GM12875 (cell line): ENCODE data around the gene IGDCC3.

Source experiments
- H3K4me3 ChIP-seq: one replicate; pipeline ENCODE4 v1.5.1; 2011; ENCODE audit warnings: low read depth, low read length, control low read depth
- TF ChIP-seq, protein P1 (sequence below): IDR thresholded peaks from 2 replicates; pipeline ENCODE4 v1.5.1; 2011; ENCODE audit warnings: low read depth, mild to moderate bottlenecking, control low read depth, inconsistent platforms, low read length, moderate library complexity, borderline replicate concordance; ENCODE audit not compliant: insufficient read depth

IGDCC3 gene

DNA sequence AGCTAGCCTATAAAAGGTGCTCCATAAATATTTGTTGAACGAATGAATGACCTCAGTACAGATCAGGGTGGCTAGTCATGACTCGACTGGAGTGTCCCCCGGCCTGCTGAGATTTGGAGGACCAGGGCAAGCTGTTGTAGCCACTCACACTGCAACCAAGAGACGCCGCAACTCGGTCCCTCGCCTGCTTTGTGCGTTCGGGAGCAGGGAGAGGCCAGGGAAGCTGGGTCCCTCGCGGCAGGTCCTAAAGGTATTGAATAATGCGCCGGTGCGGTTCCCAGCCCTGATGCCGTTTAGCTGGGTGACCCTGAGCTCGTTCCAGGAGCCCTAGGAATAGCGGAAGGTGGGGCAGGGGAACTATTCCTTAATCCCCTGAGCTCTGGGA, 43.2 kb upstream of the IGDCC3 start:
- H3K4me3 ChIP-seq = no peak overlapping the region
- TF ChIP-seq, protein P1, sequence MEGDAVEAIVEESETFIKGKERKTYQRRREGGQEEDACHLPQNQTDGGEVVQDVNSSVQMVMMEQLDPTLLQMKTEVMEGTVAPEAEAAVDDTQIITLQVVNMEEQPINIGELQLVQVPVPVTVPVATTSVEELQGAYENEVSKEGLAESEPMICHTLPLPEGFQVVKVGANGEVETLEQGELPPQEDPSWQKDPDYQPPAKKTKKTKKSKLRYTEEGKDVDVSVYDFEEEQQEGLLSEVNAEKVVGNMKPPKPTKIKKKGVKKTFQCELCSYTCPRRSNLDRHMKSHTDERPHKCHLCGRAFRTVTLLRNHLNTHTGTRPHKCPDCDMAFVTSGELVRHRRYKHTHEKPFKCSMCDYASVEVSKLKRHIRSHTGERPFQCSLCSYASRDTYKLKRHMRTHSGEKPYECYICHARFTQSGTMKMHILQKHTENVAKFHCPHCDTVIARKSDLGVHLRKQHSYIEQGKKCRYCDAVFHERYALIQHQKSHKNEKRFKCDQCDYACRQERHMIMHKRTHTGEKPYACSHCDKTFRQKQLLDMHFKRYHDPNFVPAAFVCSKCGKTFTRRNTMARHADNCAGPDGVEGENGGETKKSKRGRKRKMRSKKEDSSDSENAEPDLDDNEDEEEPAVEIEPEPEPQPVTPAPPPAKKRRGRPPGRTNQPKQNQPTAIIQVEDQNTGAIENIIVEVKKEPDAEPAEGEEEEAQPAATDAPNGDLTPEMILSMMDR = no peak

DNA sequence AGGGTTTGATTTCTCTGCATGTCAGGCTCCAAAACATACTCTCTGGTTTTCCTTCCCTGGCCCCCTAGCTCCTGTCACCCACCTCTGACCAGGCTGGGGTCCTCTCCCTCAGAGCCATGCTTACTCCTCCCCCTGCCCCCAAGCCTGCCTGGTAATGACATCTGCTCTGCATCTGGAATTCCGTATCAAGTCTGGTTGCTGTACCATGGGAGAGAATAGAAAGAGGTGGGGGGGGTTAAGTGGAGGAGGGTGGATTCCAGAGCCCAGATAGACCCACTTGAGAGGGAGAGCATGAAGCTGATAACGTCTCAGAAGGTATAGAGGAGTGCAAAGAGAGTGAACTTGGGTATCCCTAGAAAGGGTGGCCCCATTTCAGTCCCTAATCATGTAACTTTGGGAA, 40.8 kb upstream of the IGDCC3 start:
- TF ChIP-seq, protein P1 = no peak
- H3K4me3 ChIP-seq = no peak overlapping the region

DNA sequence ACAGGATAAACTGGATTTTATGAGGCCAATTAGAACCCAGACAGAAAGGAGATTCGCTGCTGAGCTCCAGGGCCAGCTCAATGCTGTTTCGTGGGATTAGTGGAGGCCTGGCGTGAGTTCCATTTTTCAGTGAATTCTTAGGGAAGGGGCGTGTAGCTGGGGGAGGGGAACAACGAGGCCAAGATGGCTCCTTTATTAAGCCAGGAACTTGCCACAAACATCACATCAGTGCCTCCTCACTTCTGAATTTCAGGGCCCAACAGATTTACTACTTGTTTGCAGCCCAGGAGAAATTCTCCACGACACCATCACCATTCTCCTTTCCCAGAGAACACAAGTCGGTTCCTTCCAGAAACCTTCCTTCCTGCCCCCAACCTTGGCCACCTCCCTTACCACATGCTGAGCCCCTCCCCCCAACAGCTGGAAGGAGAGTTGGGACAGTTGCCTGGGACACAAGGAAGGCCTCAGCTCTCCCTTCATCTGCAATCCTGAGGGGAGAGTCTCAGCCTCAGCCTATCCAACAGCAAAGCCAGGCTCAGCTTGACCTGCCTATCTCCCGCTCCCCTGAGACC, 39.1 kb upstream of the IGDCC3 start:
- TF ChIP-seq, protein P1 = no peak
- H3K4me3 ChIP-seq = no peak overlapping the region

DNA sequence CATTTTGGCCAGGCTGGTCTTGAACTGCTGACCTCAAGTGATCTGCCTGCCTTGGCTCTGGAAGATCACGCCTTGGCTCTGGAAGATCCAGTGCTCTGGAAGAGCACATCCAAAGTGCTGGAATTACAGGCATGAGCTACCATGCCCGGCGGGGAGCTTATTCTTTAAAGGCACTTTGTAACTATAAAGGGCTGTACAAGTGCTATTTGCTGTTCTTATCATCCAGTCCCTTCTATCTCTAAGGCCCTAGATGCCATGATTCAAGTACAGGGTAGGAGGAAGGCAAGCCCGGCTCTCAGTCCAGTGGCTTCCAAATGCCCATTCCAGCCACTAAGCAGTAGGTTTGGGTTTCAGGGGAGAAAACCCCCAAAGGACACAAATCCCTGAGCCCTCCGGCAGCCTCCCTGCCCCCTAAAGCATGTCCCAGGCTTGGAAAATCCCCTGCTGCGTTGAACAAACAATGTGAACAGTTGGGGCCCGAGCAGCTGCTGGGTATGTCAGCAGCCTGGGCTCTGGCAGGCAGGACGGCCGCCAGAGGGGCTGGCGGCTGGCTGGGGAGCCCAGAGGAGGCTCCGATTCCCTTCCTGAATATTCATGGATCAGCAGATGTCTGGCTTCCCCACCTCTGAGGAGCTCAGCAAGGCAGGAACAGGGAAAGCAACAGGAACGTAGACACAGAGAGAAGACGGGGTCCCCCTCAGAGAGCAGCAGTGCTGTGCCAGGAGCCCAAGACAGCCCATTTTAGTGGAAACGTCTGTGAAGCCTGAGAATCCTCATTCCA, 37.2 kb upstream of the IGDCC3 start:
- TF ChIP-seq, protein P1 = no peak
- H3K4me3 ChIP-seq = no peak overlapping the region

DNA sequence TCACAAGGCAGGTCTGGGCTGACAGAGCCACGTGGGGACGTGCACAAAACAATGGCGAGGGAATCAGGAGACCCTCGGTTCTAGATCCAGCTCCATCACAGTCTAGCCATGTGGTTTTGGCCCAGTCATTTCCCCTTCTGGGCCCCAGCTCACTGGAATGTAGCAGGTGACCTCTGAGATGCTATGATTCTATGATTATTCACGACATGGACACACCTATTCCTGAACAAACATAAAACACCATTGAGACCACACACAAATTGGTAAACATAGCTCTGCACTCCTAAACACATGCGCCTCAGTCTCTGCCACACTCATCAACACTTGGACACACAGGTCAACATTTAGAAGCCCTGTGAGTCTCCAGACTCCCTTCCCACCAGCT, 36.0 kb upstream of the IGDCC3 start:
- TF ChIP-seq, protein P1 = no peak
- H3K4me3 ChIP-seq = no peak overlapping the region

GRCh38 chr15:65413051-65413759, 35.4 kb upstream of the IGDCC3 start:
- no peak overlapping the region for H3K4me3 ChIP-seq
- TF ChIP-seq, protein P1 = no peak
